GM19395 (cell line): ENCODE data around the gene CHTF18.
"Not testable (repeated sequence)": the region's sequence is repeated elsewhere in the genome, so short reads cannot be mapped to it uniquely, and the experiment has no call there.

ENCODE experiments used
- ATAC-seq: cut with Tn5 transposase; IDR thresholded peaks from one replicate; pipeline ENCODE4 v1.9.1; 2021; ENCODE audit warnings: mild to moderate bottlenecking, moderate library complexity; ENCODE audit not compliant: unreplicated experiment

CHTF18 gene

DNA sequence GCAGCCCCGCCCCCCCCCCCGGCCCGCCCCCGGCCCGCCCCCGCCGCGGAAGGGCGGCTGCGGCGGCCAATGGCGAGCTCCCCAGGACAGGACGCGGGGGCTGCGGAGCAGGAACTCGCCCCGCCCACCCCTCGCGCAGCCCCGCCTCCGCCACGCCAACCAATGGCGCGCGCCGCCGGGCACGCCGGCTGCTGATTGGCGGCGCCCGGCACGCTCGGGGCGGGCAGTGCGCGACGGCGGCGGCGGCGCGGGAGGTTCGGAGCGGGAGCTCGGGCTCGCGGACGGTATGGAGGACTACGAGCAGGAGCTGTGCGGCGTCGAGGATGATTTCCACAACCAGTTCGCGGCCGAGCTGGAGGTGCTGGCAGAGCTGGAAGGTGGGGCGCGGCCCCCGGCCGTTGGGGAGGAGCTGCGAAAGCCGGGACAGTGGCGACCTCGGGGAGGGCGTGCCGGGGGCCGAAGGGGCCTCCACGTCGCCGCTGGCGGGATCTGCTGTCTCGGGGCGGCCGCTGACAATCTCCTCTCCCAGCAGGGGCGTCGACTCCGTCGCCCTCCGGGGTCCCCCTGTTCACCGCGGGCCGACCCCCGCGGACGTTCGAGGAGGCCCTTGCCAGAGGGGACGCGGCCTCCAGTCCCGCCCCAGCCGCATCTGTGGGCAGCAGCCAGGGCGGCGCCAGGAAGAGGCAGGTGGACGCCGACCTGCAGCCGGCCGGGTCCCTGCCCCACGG, at the start of gene CHTF18:
TSS of gene CHTF18 (plus strand) at position 222 of the 728 bp plus-strand sequence. CDS start at position 287, 65 bp downstream.
- peak; percentile 72 for ATAC-seq

DNA sequence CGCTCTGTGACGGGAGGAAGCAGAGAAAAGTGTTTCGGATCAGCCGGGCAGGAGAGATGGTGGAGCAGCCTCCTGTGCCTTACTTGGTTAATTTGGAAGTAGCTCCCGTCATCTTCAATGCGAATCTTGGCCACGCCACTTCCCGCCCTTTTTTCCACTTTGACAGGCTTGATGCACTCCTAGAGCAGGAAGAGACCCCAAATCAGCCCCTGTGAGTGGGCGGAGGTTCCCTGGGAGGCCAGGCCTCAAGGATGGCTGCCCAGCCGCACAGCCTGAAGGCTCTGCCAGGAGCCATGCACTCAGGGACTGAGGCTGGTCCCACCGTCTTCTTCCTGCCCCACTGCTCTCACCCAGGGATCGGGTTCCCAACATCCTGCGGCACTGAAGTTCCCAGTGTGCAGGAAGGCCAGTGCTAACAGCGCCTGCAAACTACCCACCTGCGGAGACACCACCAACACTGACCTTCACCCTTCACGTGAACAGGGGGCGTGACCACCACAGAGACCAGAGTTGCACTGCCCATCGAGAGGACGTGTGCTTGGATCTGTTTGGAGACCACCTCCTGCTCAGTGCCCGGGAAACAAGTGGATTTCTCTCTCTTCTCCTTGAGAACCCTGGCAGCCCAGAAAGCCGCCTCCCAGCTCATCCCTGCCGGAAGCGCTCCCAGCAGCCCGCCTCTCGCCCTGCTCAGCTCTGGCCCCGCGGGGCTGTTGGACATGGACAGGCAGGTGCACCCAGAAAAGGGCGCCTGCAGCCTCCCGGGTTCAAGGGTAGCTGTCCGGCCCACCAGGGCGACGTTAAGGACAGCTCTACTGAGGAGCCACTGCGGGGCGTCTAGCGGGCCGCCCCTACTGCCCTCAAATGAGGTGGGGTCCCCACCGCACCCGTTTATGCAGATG, 48.6 kb upstream of the CHTF18 start:
- no peak for ATAC-seq

DNA sequence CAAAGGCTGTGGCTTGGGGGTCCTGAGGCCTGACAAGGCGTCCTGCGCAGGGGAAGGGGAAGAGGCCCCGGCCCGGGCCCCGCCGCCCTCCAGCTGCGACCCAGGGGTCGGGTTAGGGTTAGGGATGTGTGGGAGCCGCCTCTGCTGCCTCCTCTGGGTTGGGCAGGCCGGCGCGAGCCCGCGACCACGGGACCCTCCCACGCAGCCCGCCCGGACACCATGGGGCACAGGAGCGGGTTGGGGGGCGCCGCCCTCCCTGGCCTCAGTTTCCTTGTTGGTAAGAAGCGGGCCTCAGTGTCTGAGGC, 48.0 kb upstream of the CHTF18 start:
- no peak for ATAC-seq

DNA sequence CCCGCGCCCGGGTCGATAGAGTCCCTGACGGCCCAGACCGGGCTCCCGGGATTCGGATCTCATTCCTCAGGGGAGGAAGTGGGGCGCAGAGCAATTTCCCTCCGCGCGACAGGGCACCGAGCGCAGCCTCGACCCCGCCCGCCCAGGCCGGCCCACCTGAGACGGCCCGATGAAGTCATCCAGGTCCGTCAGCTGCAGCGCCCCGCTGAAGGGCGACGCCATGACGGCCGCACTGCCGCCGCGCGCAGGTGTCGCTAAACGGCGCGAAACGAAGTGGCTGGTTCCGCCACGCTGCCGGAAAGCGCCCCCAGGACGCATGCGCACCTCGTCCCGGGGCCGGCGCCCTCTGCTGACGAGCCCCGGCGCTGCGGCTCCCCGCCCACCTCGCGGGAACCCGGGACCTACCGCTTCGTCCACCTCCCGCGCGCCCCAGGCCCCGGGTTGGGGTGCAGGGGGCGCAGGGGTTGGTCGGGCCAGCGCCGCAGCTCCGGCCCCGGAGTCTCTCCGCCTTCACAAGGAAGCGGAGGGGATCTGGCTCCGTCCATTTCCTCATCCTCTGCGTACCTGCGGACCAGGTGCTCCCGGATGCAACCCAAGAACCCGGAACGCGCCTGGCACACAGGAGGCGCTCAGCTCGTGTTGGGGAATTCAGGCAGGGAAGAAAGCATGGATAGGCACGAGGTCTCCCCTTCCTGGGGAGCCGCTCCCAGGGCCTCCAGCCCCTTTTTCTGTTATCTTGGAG, 47.5 kb upstream of the CHTF18 start, which contains the start of gene CIAO3:
TSS of gene CIAO3 (minus strand) at position 234 of the 742 bp plus-strand sequence. CDS start at position 222, 12 bp downstream.
- ATAC-seq = peak; percentile 63

DNA sequence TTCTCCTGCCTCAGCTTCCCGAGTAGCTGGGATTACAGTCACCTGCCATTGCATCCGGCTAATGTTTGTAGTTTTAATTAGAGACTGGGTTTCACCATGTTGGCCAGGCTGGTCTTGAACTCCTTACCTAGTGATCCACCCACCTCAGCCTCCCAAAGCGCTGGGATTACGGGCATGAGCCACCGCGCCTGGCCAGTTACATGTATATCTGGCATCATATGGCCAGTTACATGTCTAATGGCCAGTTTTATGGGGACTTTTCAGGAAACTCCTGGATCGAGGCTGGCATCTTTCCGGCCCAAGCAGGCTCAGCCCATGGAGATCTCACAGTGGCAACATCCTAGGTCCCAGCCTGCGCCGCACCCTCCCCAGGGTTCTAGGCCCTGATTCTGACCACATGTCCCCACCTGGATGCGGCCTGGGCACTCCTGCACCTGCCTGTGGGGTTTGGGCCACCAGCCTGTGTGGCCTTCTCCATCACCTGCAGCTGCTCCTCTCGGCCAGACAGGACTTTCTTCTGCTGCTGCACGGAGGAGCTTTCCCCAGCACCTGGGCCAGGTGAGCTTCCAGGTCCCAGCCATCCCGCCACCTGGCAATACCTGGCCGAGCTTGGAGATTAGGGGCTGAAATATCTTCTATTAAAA, 46.3 kb upstream of the CHTF18 start:
- ATAC-seq = no peak

DNA sequence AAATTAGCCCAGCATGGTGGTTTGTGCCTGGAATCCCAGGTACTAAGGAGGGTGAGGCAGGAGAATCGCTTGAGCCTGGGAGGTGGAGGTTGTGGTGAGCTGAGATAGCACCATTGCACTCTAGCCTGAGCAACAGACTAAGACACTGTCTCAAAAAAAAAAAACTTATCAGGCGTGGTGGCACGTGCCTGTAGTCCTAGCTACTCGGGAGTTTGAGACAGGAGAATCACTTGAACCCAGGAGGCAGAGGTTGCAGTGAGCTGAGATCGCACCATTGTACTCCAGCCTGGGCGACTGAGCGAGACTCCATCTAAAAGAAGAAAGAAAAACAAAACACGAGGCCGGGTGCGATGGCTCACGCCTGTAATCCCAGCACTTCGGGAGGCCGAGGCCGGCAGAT, 45.5 kb upstream of the CHTF18 start:
- not testable (repeated sequence) for ATAC-seq

DNA sequence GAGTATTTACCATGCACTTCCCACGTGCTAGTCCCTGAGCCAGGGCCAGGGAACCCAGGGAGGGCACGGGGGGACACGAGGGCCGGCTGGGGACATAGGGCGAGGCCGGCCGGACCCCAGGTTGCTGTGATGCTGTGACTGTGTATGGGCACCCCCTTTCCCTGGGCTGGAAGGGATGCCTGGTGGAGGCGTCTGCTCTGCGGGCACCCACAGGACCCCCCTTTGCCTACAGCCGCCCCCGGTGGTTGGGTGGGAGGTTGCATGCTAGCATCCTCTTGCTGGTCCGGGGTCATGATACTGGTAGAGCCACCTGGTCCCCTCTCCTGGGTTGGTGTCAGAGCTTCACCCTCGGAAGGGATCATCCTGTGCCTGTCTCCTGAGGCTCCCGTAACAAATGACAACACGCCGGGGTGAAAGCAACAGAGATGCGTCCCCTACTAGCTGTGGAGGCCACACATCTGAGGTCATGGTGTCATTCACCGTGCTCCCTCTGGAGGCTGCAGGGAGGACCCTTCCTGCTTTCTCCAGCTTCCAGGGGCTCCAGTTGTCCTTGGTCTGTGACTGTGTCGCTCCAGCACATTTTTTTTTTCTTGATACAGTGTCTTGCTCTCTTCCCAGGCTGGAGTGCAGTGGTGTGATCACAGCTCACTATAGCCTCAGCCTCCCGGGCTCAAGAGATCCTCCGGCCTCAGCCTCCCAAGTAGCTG, 44.5 kb upstream of the CHTF18 start:
- no peak for ATAC-seq

DNA sequence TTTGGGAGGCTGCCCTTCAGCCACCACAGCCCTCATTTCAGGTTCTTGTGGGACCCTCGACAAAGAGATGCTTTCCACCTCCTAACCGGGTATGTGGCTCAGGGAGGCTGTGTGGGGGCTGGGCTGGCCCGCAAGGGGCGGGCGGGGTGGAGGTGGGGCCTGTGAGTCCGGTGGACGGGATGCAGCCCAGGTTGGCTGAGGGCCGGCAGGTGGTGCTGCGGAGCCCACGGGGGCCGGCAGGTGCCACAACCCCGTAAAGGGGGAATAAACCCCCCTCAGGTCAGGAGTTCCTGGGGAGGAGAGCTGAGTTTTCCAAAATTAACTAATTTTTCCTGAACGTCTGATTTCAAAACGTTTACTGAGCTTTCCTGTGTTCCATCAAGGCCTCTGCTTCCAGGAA, 42.7 kb upstream of the CHTF18 start:
- ATAC-seq = no peak

DNA sequence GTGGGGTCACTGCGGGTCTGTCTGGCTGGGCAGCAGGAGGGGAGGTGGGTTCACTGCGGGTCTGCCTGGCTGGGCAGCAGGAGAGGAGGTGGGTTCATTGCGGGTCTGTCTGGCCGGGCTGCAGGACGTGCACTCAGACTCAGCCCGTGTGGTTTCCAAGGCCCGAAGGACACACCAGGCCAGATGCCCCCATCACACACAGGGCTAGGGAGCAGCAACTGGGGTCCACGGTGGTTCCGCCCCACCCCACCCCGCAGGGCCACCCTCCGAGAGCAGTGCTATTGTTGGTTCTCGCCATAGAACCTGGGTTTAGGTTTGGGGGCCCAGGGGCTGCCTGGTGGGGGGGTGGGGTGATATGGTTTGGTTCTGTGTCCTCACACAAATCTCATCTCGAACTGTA, 41.8 kb upstream of the CHTF18 start:
- no peak for ATAC-seq

DNA sequence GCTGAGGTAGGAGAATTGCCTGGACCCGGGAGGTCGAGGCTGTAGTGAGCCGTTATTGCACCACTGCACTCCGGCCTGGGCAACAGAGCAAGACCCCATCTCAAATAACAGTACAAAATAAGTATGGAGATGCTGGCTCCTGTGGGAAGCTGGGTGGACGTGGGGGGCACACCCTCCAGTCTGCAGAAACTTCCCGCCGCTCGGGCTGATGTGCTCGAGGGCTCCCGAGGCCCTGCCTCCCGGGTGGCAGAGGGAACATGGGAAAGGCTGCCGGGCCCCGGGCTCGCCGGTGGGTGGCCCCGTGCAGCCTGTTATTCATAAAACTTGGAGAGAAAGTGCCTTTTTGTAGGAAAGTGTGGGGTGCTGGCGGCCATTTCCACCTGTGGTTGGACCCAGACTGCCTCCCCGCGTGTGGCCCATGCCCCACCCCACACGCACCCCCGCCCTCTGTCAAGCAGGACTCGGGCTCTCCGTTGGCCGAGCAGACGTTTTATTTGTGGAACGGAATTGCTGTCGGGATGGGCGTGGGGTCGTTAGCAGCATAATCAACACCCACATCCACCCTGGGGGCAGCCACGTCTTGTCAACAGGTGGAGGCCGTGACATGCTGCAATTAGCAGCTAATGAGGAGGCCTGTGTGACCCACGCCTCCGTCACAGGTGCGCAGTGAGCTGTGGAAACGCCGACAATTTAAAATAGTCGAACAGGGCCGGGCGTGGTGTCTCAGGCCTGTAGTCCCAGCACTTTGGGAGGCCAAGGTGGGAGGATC, 40.3 kb upstream of the CHTF18 start:
- ATAC-seq = no peak

DNA sequence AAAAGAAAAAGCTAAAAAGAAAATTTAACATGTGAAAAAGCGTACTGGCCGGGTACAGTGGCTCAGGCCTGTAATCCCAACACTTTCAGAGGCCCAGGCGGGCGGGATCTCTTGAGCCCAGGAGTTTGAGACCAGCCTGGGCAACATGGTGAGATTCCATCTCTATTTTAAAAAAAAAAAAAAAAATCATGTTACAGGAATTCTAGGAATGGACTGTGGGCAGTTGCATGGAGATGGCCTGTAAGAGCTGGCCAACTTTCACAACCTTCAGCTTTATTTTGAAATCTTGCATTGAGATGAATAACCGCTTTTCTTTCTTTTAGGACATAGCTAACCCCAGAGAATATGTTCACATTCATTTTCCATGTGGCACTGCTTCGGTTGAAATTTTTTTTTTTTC, 39.4 kb upstream of the CHTF18 start:
- ATAC-seq = no peak

DNA sequence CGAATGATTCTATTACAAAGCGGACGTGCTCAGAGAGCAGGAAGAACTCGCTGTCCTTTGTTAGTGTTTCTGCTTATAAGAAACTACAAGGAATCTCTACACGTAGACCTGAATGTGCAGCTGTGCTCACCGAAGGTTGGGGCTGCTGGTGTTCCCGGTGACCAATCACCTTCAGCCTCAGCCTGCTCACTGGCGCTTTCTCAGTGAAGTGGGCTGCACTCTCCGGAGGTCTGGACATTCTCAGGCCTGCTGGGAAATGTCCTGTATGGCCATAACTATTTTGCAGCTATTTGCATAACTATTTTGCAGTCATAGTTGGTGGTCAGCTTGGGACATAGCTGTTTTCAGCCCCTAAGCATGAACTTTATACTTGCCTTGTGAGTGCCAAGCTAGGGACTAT, 37.9 kb upstream of the CHTF18 start:
- no peak for ATAC-seq

DNA sequence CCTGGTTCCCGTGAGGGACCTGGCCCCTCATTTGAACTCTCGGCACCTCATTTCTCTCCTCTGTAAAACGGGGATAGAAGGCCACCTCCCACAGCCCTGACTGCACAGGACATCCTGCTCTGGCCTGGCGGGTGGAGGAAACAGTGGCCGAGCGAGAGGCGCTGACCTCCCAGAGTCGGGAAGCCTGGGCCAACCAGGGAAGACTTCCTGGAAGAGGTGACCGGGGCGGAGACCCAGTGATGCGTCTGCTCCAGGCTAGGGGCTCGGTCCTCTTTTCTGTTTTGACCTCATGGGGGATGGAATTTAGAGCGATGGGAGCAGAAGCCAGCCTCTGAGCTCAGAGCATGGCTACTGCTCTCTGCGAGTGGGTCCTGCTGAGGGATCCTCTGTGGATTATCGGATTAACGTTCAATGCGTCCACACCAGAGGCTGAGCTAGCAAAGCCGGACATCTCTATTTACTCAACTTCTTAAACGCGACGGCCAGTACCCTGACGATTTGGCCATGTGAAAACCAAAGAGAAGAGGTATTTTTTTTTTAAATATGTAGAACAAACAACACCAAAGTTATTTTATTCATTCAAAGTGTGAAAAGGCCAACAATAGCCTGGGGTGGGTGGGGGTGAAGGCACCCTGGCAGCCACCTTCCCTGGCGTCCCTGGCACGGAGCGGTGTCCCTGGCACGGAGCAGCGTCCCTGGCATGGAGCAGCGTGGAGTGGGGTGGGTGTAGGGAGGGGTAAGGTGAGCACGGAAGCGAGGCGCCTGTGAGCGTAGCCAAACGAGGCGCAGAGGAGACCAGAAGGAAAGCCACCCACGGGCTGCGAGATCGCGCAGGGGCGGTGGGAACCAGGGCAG, 37.0 kb upstream of the CHTF18 start:
- ATAC-seq = no peak

DNA sequence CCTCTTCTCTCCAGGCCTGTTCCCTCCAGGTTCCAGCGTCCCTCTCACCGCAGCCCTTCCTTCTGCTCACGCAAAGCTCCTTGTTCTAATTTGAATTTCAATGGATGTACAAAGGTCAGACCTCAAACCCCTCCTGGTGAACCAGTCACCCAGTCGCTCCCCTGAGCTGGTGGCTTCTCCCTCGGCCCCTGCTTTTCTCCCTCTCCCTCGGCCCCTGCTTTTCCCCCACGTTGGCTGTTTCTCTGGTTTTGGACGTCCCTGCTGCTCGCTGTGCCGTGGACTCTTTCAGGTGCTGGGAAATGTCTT, 36.5 kb upstream of the CHTF18 start:
- no peak for ATAC-seq

DNA sequence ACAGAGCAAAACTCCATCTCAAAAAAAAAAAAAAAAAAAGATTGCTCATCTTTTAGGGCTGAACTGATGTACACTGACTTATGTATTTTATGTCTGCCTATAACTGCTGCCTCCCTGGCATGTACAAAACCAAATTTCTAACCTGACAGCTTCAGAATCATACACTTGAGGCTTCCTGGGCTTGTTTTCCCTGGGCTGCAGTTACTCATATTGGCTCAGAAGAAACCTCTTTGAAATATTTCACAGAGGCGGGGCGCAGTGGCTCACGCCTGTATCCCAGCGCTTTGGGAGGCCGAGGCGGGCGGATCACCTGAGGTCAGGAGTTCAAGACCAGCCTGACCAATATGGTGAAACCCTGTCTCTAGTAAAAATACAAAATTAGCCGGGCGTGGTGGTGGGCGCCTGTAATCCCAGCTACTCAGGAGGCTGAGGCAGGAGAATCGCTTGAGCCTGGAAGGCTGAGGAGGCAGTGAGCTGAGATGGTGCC, 34.3 kb upstream of the CHTF18 start:
- ATAC-seq = not testable (repeated sequence)

DNA sequence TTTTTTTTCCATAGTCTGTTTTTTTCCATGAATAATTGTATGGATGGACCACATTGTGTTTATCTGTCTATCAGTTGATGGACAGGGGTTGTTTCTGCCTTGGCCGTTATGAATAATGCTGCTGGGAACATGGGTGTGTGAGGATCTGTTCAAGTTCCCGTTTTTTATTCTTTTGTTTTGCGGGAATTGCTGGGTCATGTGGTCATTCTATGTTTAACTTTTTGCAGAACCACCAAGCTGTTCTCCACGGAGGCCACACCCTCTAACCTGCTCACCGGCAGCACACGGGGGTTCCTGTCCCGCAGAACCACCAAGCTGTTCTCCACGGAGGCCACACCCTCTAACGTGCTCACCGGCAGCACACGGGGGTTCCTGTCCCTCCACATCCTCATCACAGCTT, 33.8 kb upstream of the CHTF18 start:
- no peak for ATAC-seq

DNA sequence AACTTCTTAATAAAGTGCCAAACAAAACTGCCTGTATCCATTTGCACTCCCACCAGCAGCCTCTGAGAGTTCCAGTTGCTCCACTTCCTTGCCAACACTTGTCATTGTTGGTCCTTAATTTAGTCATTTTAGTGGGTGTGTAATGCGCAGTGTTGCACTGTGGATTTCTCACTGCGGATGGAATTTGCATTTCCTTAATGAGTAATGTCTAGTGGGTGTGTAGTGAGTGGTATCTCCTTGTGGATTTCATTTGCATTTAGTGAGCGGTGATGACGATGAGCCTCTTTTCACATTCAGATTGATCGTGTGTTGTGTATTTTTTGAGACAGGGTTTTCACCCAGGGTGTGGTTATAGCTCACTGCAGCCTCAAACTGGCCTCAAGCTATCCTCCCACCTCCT, 32.0 kb upstream of the CHTF18 start:
- no peak for ATAC-seq

DNA sequence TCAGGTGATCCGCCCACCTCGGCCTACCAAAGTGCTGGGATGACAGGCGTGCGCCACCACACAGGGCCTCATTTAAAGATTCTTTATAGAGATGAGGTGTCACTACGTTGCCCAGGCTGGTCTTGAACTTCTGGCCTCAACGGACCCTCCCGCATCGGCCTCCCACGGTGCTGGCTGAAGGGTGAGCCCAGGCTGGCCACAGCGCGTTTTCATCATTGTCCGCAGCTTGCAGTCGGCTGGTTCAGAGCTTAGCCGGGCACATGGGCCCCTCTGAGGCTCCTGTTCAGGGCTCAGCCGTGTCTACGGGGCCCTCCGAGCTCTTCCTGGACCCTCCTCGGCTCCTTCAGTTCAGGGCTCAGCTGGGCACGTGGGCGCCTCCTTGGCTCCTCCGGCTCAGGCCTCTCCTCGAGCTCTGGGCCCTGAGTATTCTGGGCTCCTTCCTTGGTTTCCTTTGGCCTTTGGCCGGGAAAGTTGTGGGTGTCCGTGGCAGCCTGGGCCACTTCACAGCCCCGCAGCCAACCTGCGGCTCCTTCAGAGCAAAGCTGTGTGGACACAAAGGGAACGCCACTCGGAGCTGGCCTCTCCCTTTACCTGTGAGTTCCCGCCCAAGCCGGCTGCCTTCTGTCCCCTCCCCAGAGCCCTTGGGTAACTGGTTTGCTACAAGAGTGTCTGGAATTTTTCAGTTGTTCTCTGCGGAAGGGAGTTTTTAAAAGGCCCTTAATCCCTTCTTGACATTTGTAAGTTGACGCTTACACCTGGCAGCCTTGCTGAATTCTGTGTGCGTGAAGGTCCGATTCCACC, 29.1 kb upstream of the CHTF18 start:
- ATAC-seq = no peak
